Tibial nerve (tissue), 4 donors: ENCODE results near the gene KPNA2. TPM values are rescaled to one million over a fixed set of nuclear protein-coding genes. Genes with fewer than 3 reads are reported as not detected.
"Not testable (repeated sequence)": the region's sequence is repeated elsewhere in the genome, so short reads cannot be mapped to it uniquely, and the experiment has no call there.

Source experiments
- DNase-seq, 2 donors: peaks; one replicate each; pipeline ENCODE4 v3.0.0-alpha.2; 2019; ENCODE audit warnings: low spot score in 2 of 2
- H3K27ac ChIP-seq, 4 donors: fragments of 200-600 bp; sonication (generic) in 3 of 4; one replicate each; pipeline ENCODE4 v1.5.1; 2017 to 2019; ENCODE audit warnings: mild to moderate bottlenecking in 1 of 4
- H3K27me3 ChIP-seq, 2 donors: fragments of 200-600 bp; sonication (generic) in 1 of 2; one replicate each; pipeline versions ENCODE4 v1.5.1 to v1.6.0; 2017 to 2019
- H3K36me3 ChIP-seq, 3 donors: fragments of 200-600 bp; sonication (generic); one replicate each; pipeline ENCODE4 v1.5.1; 2018 to 2019
- H3K4me1 ChIP-seq, 4 donors: fragments of 200-600 bp; sonication (generic) in 3 of 4; one replicate each; pipeline ENCODE4 v1.5.1; 2017 to 2019
- H3K4me3 ChIP-seq, 4 donors: fragments of 200-600 bp; sonication (generic) in 3 of 4; one replicate each; pipeline ENCODE4 v1.5.1; 2017 to 2019; ENCODE audit warnings: mild to moderate bottlenecking in 1 of 4, moderate library complexity in 1 of 4
- H3K9me3 ChIP-seq, 4 donors: fragments of 200-600 bp; sonication (generic) in 3 of 4; one replicate each; pipeline ENCODE4 v1.5.1; 2017 to 2019
- CTCF ChIP-seq, 5 experiments: fragments of 200-600 bp in 3 of 5; fragments of 450-650 bp in 2 of 5; sonication (generic) in 3 of 5; IDR thresholded peaks; one replicate each; pipeline ENCODE4 v1.5.1; 2016 to 2019; ENCODE audit warnings: antibody characterized with exemption in 5 of 5, mild to moderate bottlenecking in 3 of 5, moderate library complexity in 2 of 5
- EP300 ChIP-seq, 2 donors: sonication (generic); formaldehyde crosslinking; IDR thresholded peaks; one replicate each; pipeline ENCODE4 v1.6.1; 2017; ENCODE audit warnings: antibody characterized with exemption in 2 of 2, mild to moderate bottlenecking in 1 of 2
- POLR2A ChIP-seq, 2 donors: fragments of 450-650 bp; IDR thresholded peaks; one replicate each; pipeline ENCODE4 v1.6.1; 2017; ENCODE audit warnings: antibody characterized with exemption in 2 of 2, mild to moderate bottlenecking in 2 of 2, moderate library complexity in 2 of 2
- WGBS, 2 donors: methylation state at CpG; one replicate each; pipeline ENCODE4 v1.1.5; 2018; 5-methylcytosine and 5-hydroxymethylcytosine counted together
- total RNA-seq, 4 donors: library from RNA; depleted of rRNA; stranded (reverse); fragments of >200 nt; gene quantifications; one replicate each; pipeline ENCODE4 v1.1.0, GENCODE V29; 2016

KPNA2 gene
- total RNA-seq, 4 donors from 2014 or later = 10.4 to 18.3 (median 16.4) TPM

GRCh38 chr17:67993998-67994361, 41.6 kb upstream of the KPNA2 start:
- H3K27ac ChIP-seq = peak overlapping the region; percentile 83 to 98 (median 94)
- peak overlapping the region; percentile 51 to 87 (median 68) for H3K4me3 ChIP-seq
- TF ChIP-seq EP300 (IDR thresholded peaks at IDR 0.05) (peak in 1 of 2 donors; percentile 34), CTCF (IDR thresholded peaks at IDR 0.05) (no peak), POLR2A (IDR thresholded peaks at IDR 0.05) (no peak)
- 3 to 4% methylated on average over 21 of the region's 21 CpGs for WGBS, 2 donors
- no peaks in the 10 kb centered on the region for H3K36me3 ChIP-seq
- no peaks in the 10 kb centered on the region for H3K27me3 ChIP-seq
- no peak for DNase-seq
- H3K9me3 ChIP-seq = no peaks in the 10 kb centered on the region
- peaks cover 0 to 28% (median 13%) of the 10 kb centered on the region in 4 donors for H3K4me1 ChIP-seq

DNA sequence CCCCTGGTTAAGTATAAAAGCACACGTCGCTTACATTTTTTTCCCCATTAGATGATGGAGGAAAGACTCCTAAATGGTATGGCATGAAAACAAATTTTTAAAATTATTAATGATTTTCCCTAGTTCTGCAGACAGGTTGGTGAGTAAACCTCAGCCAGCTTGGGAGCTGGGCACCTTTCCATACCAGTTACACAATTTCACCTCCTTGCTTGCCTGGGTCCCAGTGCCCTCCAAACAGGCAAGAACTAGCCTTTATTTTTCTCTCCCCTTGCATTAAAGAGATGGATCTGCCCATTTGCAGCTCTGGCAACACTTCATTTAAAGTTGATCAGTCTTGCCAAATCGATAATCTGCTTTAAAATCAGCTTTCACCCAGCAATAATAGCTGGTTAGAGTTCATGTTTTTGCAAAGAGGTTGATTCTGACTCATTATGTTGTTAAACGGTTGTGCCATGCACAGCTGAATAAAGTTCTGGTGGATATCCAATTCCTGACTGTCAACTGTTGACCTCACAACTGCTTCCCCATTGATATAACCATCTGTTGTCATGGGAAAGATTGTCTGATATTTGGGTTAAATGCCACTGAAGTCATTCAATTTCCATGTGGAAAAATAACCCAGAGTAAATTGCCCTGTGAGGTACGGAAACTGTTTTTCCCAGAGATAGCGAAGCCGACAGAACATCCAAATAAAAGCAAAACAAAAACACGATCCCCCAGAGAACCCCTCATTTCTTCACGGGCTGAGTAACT, 40.5 kb upstream of the KPNA2 start:
- H3K36me3 ChIP-seq = no peaks in the 10 kb centered on the region
- TF ChIP-seq EP300 (IDR thresholded peaks at IDR 0.05) (peak in 1 of 2 donors; percentile 46), CTCF (IDR thresholded peaks at IDR 0.05) (no peak)
- peak overlapping the region; percentile 13 to 98 (median 53) for H3K27ac ChIP-seq
- H3K27me3 ChIP-seq = no peaks in the 10 kb centered on the region
- peaks cover 0 to 28% (median 13%) of the 10 kb centered on the region in 4 donors for H3K4me1 ChIP-seq
- no peak for DNase-seq
- 18 to 20% methylated on average over 9 of the region's 9 CpGs for WGBS, 2 donors
- peak overlapping the region; percentile 40 to 87 (median 61) for H3K4me3 ChIP-seq
- no peaks in the 10 kb centered on the region for H3K9me3 ChIP-seq

DNA sequence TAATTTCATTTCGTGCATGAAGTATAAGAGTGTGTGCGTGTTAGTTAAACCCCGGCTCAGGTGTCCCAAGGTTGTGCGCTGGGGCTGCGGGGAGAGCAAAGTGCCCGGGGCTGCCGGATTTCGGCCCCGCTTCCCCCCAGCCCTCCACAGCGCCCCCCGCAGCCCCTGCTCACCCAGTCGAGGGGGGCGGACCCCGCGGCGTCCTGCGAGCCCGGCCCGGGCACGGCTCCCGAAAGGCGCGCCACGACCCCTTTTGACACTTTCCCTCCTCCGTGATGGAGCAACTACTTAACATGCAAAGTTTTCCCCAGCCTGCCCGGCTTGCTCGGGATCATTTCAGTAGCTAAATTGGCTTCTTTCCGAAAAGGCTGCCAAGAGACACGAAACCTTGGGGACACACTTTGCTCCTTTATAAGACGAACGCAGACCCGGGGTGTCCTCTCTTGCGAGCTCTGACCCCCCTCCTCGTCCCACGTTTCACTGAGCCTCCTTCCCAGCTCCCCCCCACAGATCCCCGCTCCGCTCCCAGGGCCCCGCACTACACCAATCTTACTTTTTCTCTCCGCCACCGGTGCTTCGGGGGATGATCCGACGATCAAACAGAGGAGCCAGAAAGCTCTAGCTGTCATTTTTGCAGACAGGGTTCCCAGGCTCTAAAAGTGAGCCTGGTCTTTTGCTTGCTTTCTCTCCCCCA, 39.8 kb upstream of the KPNA2 start:
- Histone ChIP-seq H3K4me3 (peak overlapping the region; percentile 40 to 87 (median 61)), H3K4me1 (peaks cover 0 to 28% (median 13%) of the 10 kb centered on the region in 4 donors), H3K27ac (peak overlapping the region; percentile 13 to 98 (median 53)), H3K36me3 (no peaks in the 10 kb centered on the region), H3K27me3 (no peaks in the 10 kb centered on the region), H3K9me3 (no peaks in the 10 kb centered on the region)
- 0 to 2% methylated on average over 23 to 43 of the region's 43 CpGs for WGBS, 2 donors
- TF ChIP-seq POLR2A (IDR thresholded peaks at IDR 0.05) = no peak
- TF ChIP-seq EP300 (IDR thresholded peaks at IDR 0.05) = no peak
- TF ChIP-seq CTCF (IDR thresholded peaks at IDR 0.05) = no peak
- DNase-seq = peak in 1 of 2 donors; percentile 20

DNA sequence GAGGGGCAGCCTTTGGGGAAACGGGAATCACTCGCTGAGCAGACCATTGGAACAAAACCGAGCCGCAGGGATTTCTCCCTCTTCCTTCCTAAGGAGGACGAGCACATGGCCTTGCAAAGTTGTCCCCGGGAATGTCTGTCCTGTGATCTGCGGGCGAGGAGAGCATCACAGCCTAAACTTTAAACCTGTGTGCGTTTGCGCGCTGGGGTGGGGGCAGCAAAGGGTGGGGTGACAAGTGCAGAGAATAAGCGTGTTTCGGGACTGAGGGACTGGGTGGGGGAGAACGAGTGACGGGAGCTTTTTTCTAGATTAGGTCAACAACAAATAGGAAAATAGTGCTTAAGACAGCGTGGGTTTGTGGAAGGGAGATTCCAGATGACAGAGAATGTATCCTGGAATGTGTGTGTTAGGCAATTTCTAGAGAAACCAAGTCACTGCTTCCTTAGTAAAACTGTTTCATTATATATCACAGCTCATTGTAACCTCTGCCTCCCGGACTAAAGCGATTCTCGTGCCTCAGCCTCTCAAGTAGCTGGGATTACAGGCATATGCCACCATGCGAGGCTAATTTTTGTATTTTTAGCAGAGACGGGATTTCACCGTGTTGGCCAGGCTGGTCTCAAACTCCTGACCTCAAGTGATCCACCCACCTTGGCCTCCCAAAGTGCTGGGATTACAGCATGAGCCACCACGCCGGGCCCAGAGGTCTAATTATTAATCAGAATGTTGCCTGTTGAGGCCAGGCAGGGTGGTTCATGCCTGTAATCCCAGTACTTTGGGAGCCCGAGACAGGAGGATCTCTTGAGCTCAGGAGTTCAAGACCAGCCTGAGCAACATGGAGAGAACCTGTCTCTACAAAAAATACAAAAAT, 39.0 kb upstream of the KPNA2 start, which contains the start of gene C17orf58:
TSS of gene C17orf58 (minus strand) at position 169 of the 871 bp plus-strand sequence. CDS start 271 bp downstream, outside the sequence.
- H3K4me3 ChIP-seq = peak within 1 kb of the TSS; percentile 40 to 87 (median 61)
- H3K9me3 ChIP-seq, H3K27me3 ChIP-seq, H3K36me3 ChIP-seq, DNase-seq: not testable (repeated sequence)
- whole genome bisulfite sequencing, 2 donors = 26 to 28% methylated on average over 25 of the region's 25 CpGs
- peaks cover 0 to 28% (median 13%) of the 10 kb centered on the region in 4 donors for H3K4me1 ChIP-seq
- H3K27ac ChIP-seq = peak within 1 kb of the TSS; percentile 13 to 98 (median 53)

DNA sequence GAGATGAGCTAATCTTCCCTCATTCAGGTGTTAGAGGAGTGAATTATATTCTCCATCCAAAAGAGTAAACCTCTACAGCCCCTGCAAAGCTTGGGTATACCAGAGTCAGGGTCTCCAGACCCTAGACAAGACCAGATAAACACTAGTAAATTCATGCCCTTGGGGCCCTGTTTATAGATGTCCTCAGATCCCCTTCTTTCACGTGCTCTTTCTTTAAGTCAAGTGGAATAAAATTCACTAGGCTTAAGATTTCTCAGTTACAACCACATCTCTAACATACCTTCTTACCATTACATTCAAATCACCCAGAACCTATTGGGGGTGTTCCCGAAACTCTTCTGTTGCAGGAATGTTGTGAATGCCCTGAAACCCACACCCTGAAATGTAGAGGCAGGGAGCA, 37.1 kb upstream of the KPNA2 start:
- TF ChIP-seq CTCF (IDR thresholded peaks at IDR 0.05) (no peak), POLR2A (IDR thresholded peaks at IDR 0.05) (no peak), EP300 (IDR thresholded peaks at IDR 0.05) (no peak)
- no peak overlapping the region for H3K27ac ChIP-seq
- H3K27me3 ChIP-seq = no peaks in the 10 kb centered on the region
- H3K9me3 ChIP-seq = no peaks in the 10 kb centered on the region
- H3K4me3 ChIP-seq = no peak overlapping the region
- no peak for DNase-seq
- H3K36me3 ChIP-seq = no peaks in the 10 kb centered on the region
- 80% methylated on average over 2 of the region's 2 CpGs for WGBS, 2 donors
- peaks cover 0 to 24% (median 8%) of the 10 kb centered on the region in 4 donors for H3K4me1 ChIP-seq
